Measurements from ENCODE around the gene MAD1L1. TPM values are rescaled to one million over a fixed set of nuclear protein-coding genes. Genes with fewer than 3 reads are reported as not detected.
A peak's percentile ranks its signal among the peaks of the same experiment; 100 is the strongest.

MAD1L1 gene
- total RNA-seq, 1 donor from 2014 or later: 57.6 TPM

GRCh38 chr7:2079332-2080059 lies 153.2 kb downstream of the MAD1L1 start:
- H3K36me3 Mint-ChIP-seq (ENCODE audit: unreplicated experiment): no peaks in the 10 kb centered on the region
- H3K9me3 Mint-ChIP-seq (ENCODE audit: unreplicated experiment): peaks cover 15% of the 10 kb centered on the region
- peak overlapping the region; percentile 79 for H3K4me3 Mint-ChIP-seq (ENCODE audit: unreplicated experiment)
- no peak for TF ChIP-seq CTCF (IDR thresholded peaks at IDR 0.05; ENCODE audit: partially characterized antibody, unreplicated experiment)
- DNase-seq: peak; percentile 72
- peaks cover 13% of the 10 kb centered on the region for H3K27me3 Mint-ChIP-seq (ENCODE audit: unreplicated experiment)
- H3K4me1 Mint-ChIP-seq (ENCODE audit: low read depth, unreplicated experiment): peaks cover 47% of the 10 kb centered on the region
- peak overlapping the region; percentile 97 for H3K27ac Mint-ChIP-seq (ENCODE audit: unreplicated experiment)

GRCh38 chr7:2078899-2079298 lies 153.8 kb downstream of the MAD1L1 start:
- H3K4me1 Mint-ChIP-seq (ENCODE audit: low read depth, unreplicated experiment): peaks cover 47% of the 10 kb centered on the region
- TF ChIP-seq CTCF (IDR thresholded peaks at IDR 0.05; ENCODE audit: partially characterized antibody, unreplicated experiment): no peak
- H3K36me3 Mint-ChIP-seq (ENCODE audit: unreplicated experiment): no peaks in the 10 kb centered on the region
- H3K4me3 Mint-ChIP-seq (ENCODE audit: unreplicated experiment): peak overlapping the region; percentile 79
- H3K27ac Mint-ChIP-seq (ENCODE audit: unreplicated experiment): peak overlapping the region; percentile 97
- H3K9me3 Mint-ChIP-seq (ENCODE audit: unreplicated experiment): peaks cover 15% of the 10 kb centered on the region
- peaks cover 13% of the 10 kb centered on the region for H3K27me3 Mint-ChIP-seq (ENCODE audit: unreplicated experiment)
- DNase-seq: no peak

GRCh38 chr7:2076649-2077064 lies 156.1 kb downstream of the MAD1L1 start:
- peaks cover 35% of the 10 kb centered on the region for H3K4me1 Mint-ChIP-seq (ENCODE audit: low read depth, unreplicated experiment)
- H3K4me3 Mint-ChIP-seq (ENCODE audit: unreplicated experiment): no peak overlapping the region
- no peaks in the 10 kb centered on the region for H3K36me3 Mint-ChIP-seq (ENCODE audit: unreplicated experiment)
- H3K9me3 Mint-ChIP-seq (ENCODE audit: unreplicated experiment): peaks cover 15% of the 10 kb centered on the region
- no peak overlapping the region for H3K27ac Mint-ChIP-seq (ENCODE audit: unreplicated experiment)
- no peak for TF ChIP-seq CTCF (IDR thresholded peaks at IDR 0.05; ENCODE audit: partially characterized antibody, unreplicated experiment)
- DNase-seq: no peak
- peaks cover 10% of the 10 kb centered on the region for H3K27me3 Mint-ChIP-seq (ENCODE audit: unreplicated experiment)

- H3K36me3 Mint-ChIP-seq (ENCODE audit: unreplicated experiment): no peaks in the 10 kb centered on the region
- H3K9me3 Mint-ChIP-seq (ENCODE audit: unreplicated experiment): peaks cover 15% of the 10 kb centered on the region
- TF ChIP-seq CTCF (IDR thresholded peaks at IDR 0.05; ENCODE audit: partially characterized antibody, unreplicated experiment): no peak
- no peak for DNase-seq
- peaks cover 32% of the 10 kb centered on the region for H3K4me1 Mint-ChIP-seq (ENCODE audit: low read depth, unreplicated experiment)
- H3K4me3 Mint-ChIP-seq (ENCODE audit: unreplicated experiment): no peak overlapping the region
- H3K27ac Mint-ChIP-seq (ENCODE audit: unreplicated experiment): peak overlapping the region; percentile 46
- H3K27me3 Mint-ChIP-seq (ENCODE audit: unreplicated experiment): peaks cover 10% of the 10 kb centered on the region
Observed at GRCh38 chr7:2075811-2076210, 156.9 kb downstream of the MAD1L1 start.

- Mint-ChIP-seq H3K4me3 (ENCODE audit: unreplicated experiment) (no peak overlapping the region), H3K36me3 (ENCODE audit: unreplicated experiment) (no peaks in the 10 kb centered on the region), H3K4me1 (ENCODE audit: low read depth, unreplicated experiment) (peaks cover 27% of the 10 kb centered on the region), H3K9me3 (ENCODE audit: unreplicated experiment) (peaks cover 14% of the 10 kb centered on the region), H3K27ac (ENCODE audit: unreplicated experiment) (no peak overlapping the region), H3K27me3 (ENCODE audit: unreplicated experiment) (peaks cover 11% of the 10 kb centered on the region)
- no peak for TF ChIP-seq CTCF (IDR thresholded peaks at IDR 0.05; ENCODE audit: partially characterized antibody, unreplicated experiment)
- no peak for DNase-seq
Observed at GRCh38 chr7:2074691-2075090, 158.1 kb downstream of the MAD1L1 start.
